Sigmoid colon (tissue), 7 donors: Measurements from ENCODE around the gene MRPL43. TPM values are rescaled to one million over a fixed set of nuclear protein-coding genes. Genes with fewer than 3 reads are reported as not detected.

Experiments used
- DNase-seq: peaks from one replicate; pipeline ENCODE4 v3.0.0-alpha.2; 2019
- H3K27ac ChIP-seq, 4 donors: fragments of 200-600 bp; sonication (generic); one replicate each; pipeline ENCODE4 v1.5.1; 2016 to 2019; ENCODE audit warnings: mild to moderate bottlenecking in 1 of 4
- H3K27me3 ChIP-seq, 3 donors: fragments of 200-600 bp; sonication (generic); one replicate each; pipeline ENCODE4 v1.5.1; 2019; ENCODE audit warnings: mild to moderate bottlenecking in 1 of 3
- H3K36me3 ChIP-seq, 4 donors: fragments of 200-600 bp; sonication (generic); one replicate each; pipeline ENCODE4 v1.5.1; 2016 to 2019
- H3K4me1 ChIP-seq, 4 donors: fragments of 200-600 bp; sonication (generic); one replicate each; pipeline ENCODE4 v1.5.1; 2017 to 2019
- H3K4me3 ChIP-seq, 4 donors: fragments of 200-600 bp; sonication (generic); one replicate each; pipeline ENCODE4 v1.5.1; 2017 to 2019; ENCODE audit warnings: mild to moderate bottlenecking in 2 of 4, moderate library complexity in 1 of 4
- H3K9me3 ChIP-seq, 4 donors: fragments of 200-600 bp in 3 of 4; sonication (generic) in 3 of 4; one replicate each; pipeline versions ENCODE4 v1.5.1 to v1.6.1; 2013 to 2019
- CTCF ChIP-seq, 4 experiments: fragments of 450-650 bp in 3 of 4; fragments of 200-600 bp in 1 of 4; IDR thresholded peaks; one replicate each; pipeline ENCODE4 v1.5.1; 2016 to 2019; ENCODE audit warnings: antibody characterized with exemption in 4 of 4, mild to moderate bottlenecking in 3 of 4, moderate library complexity in 2 of 4
- EP300 ChIP-seq, 4 donors: sonication (generic); formaldehyde crosslinking; IDR thresholded peaks; one replicate each; pipeline ENCODE4 v1.6.1; 2017; ENCODE audit warnings: antibody characterized with exemption in 4 of 4
- POLR2A ChIP-seq, 2 donors: fragments of 450-650 bp; IDR thresholded peaks; one replicate each; pipeline ENCODE4 v1.6.1; 2016; ENCODE audit warnings: antibody characterized with exemption in 2 of 2, mild to moderate bottlenecking in 2 of 2, moderate library complexity in 2 of 2
- POLR2AphosphoS5 ChIP-seq, 4 donors: sonication (generic); formaldehyde crosslinking; IDR thresholded peaks; one replicate each; pipeline ENCODE4 v1.6.1; 2017; ENCODE audit warnings: antibody characterized with exemption in 4 of 4
- WGBS, 2 donors: extraction: QIAGEN DNeasy Blood & Tissue Kit; methylation state at CpG; one replicate each; pipeline ENCODE4 v1.1.7; 2013; 5-methylcytosine and 5-hydroxymethylcytosine counted together
- intact Hi-C: fragments of 100-400 bp; cut with DNase I; formaldehyde crosslinking; loops from one replicate; pipeline ENCODE4 v1.15.1; 2023
- polyA plus RNA-seq, 3 donors: library from polyadenylated mRNA; stranded (reverse); fragments of 200-250 nt; gene quantifications; one replicate each; pipeline ENCODE4 v1.2.3, GENCODE V29; 2013
- total RNA-seq, 4 donors: library from RNA; depleted of rRNA; stranded (reverse); fragments of >200 nt; gene quantifications; one replicate each; pipeline ENCODE4 v1.1.0, GENCODE V29; 2016
- donor health status: healthy with polysubstance abuse.
- donor health status: Bipolar disorder and iron deficiency.
- donor health status: healthy.

MRPL43 gene
- total and polyA plus RNA-seq, 7 donors: 73.8 to 119 (median 88.4) TPM

GRCh38 chr10:101022967-101023705 is 35.8 kb upstream of the MRPL43 start:
- DNase-seq: peak; percentile 56
- H3K4me3 ChIP-seq: no peak overlapping the region
- intact Hi-C loops: no loop called here
- TF ChIP-seq POLR2AphosphoS5 (IDR thresholded peaks at IDR 0.05) (no peak), POLR2A (IDR thresholded peaks at IDR 0.05) (no peak), CTCF (IDR thresholded peaks at IDR 0.05) (no peak), EP300 (IDR thresholded peaks at IDR 0.05) (no peak)
- H3K4me1 ChIP-seq: peaks cover 0 to 8% (median 6%) of the 10 kb centered on the region in 4 donors
- H3K27ac ChIP-seq: no peak overlapping the region
- H3K9me3 ChIP-seq: no peaks in the 10 kb centered on the region
- no peaks in the 10 kb centered on the region for H3K36me3 ChIP-seq
- peaks cover 0 to 11% (median 0%) of the 10 kb centered on the region in 3 donors for H3K27me3 ChIP-seq
- 92 to 94% methylated on average over 15 of the region's 15 CpGs for WGBS, 2 donors

- Histone ChIP-seq H3K4me3 (no peak overlapping the region), H3K36me3 (no peaks in the 10 kb centered on the region), H3K4me1 (peaks cover 0 to 8% (median 6%) of the 10 kb centered on the region in 4 donors), H3K9me3 (no peaks in the 10 kb centered on the region), H3K27ac (no peak overlapping the region), H3K27me3 (peaks cover 0 to 11% (median 0%) of the 10 kb centered on the region in 3 donors)
- 88 to 90% methylated on average over 11 of the region's 11 CpGs for WGBS, 2 donors
- no peak for DNase-seq
- no peak for TF ChIP-seq CTCF (IDR thresholded peaks at IDR 0.05)
- intact Hi-C loops: no loop called here
Measured at GRCh38 chr10:101021692-101022251, 34.5 kb upstream of the MRPL43 start.

- 88% methylated on average over 4 of the region's 4 CpGs for WGBS, 2 donors
- H3K4me3 ChIP-seq: no peak overlapping the region
- no peaks in the 10 kb centered on the region for H3K9me3 ChIP-seq
- no peak for DNase-seq
- H3K4me1 ChIP-seq: peaks cover 0 to 8% (median 6%) of the 10 kb centered on the region in 4 donors
- H3K27me3 ChIP-seq: peaks cover 0 to 16% (median 0%) of the 10 kb centered on the region in 3 donors
- H3K27ac ChIP-seq: no peak overlapping the region
- TF ChIP-seq POLR2AphosphoS5 (IDR thresholded peaks at IDR 0.05) (no peak), EP300 (IDR thresholded peaks at IDR 0.05) (no peak)
- intact Hi-C loops: no loop called here
- no peaks in the 10 kb centered on the region for H3K36me3 ChIP-seq
Measured at GRCh38 chr10:101021239-101021638, 33.9 kb upstream of the MRPL43 start.

- DNase-seq: no peak
- Histone ChIP-seq H3K4me1 (peaks cover 0 to 8% (median 6%) of the 10 kb centered on the region in 4 donors), H3K9me3 (no peaks in the 10 kb centered on the region), H3K27me3 (peaks cover 0 to 18% (median 4%) of the 10 kb centered on the region in 3 donors), H3K27ac (no peak overlapping the region), H3K36me3 (no peaks in the 10 kb centered on the region), H3K4me3 (no peak overlapping the region)
- TF ChIP-seq POLR2AphosphoS5 (IDR thresholded peaks at IDR 0.05) (no peak), POLR2A (IDR thresholded peaks at IDR 0.05) (no peak), EP300 (IDR thresholded peaks at IDR 0.05) (no peak), CTCF (IDR thresholded peaks at IDR 0.05) (no peak)
- WGBS, 2 donors: 88 to 89% methylated on average over 10 of the region's 10 CpGs
- intact Hi-C loops: no loop called here
Measured at GRCh38 chr10:101020427-101021075, 33.3 kb upstream of the MRPL43 start.

- 43 to 55% methylated on average over 2 of the region's 2 CpGs for WGBS, 2 donors
- Histone ChIP-seq H3K27me3 (peaks cover 0 to 18% (median 6%) of the 10 kb centered on the region in 3 donors), H3K27ac (no peak overlapping the region), H3K4me3 (no peak overlapping the region), H3K36me3 (no peaks in the 10 kb centered on the region), H3K4me1 (peaks cover 0 to 8% (median 7%) of the 10 kb centered on the region in 4 donors), H3K9me3 (no peaks in the 10 kb centered on the region)
- intact Hi-C loops: no loop called here
- no peak for TF ChIP-seq CTCF (IDR thresholded peaks at IDR 0.05)
- TF ChIP-seq POLR2AphosphoS5 (IDR thresholded peaks at IDR 0.05): no peak
- no peak for TF ChIP-seq POLR2A (IDR thresholded peaks at IDR 0.05)
- no peak for TF ChIP-seq EP300 (IDR thresholded peaks at IDR 0.05)
- no peak for DNase-seq
Measured at GRCh38 chr10:101019440-101019703, 32.1 kb upstream of the MRPL43 start.
